Vagina (tissue), 2 donors: ENCODE data around the gene EPN2.

Source experiments
- CTCF ChIP-seq, 3 experiments: fragments of 450-650 bp in 2 of 3; fragments of 200-600 bp in 1 of 3; sonication (generic) in 1 of 3; IDR thresholded peaks; one replicate each; pipeline ENCODE4 v1.5.1; 2017 to 2019; ENCODE audit warnings: antibody characterized with exemption in 3 of 3, mild to moderate bottlenecking in 2 of 3, moderate library complexity in 2 of 3
- POLR2AphosphoS5 ChIP-seq, 2 donors: sonication (generic); formaldehyde crosslinking; IDR thresholded peaks; one replicate each; pipeline ENCODE4 v1.9.0; 2017; ENCODE audit warnings: antibody characterized with exemption in 2 of 2, mild to moderate bottlenecking in 2 of 2, low read depth in 1 of 2; ENCODE audit not compliant: insufficient read depth in 1 of 2

- TF ChIP-seq POLR2AphosphoS5 (IDR thresholded peaks at IDR 0.05; ENCODE audit: insufficient read depth in 1 of 2, low read depth in 1 of 2), result no peak
- no peak for TF ChIP-seq CTCF (IDR thresholded peaks at IDR 0.05)
These were observed 50.5 kb downstream of the EPN2 start for GRCh38 chr17:19287651-19288050.
